ENCODE data around the gene CACNB2. TPM values are rescaled to one million over a fixed set of nuclear protein-coding genes. Genes with fewer than 3 reads are reported as not detected.

Gene CACNB2
- total RNA-seq, 1 experiment from 2014 or later: not detected

GRCh38 chr10:18213271-18213670 lies 73.0 kb downstream of the CACNB2 start:
- Histone ChIP-seq H3K4me3 (ENCODE audit: low read depth in 2 of 2, low read length in 2 of 2) (no peak overlapping the region), H3K27ac (ENCODE audit: low read length) (no peak overlapping the region), H3K27me3 (ENCODE audit: control insufficient read depth, insufficient read depth, low read length) (no peaks in the 10 kb centered on the region), H3K9me3 (ENCODE audit: control insufficient read depth, insufficient read depth, low read depth, low read length) (no peaks in the 10 kb centered on the region), H3K4me1 (ENCODE audit: control insufficient read depth, insufficient read depth, low read length) (no peaks in the 10 kb centered on the region), H3K36me3 (ENCODE audit: control insufficient read depth, insufficient read depth, low read length) (no peaks in the 10 kb centered on the region)
- BruUV-seq (replicated peaks): no TSS peak
- intact Hi-C loops (cut with micrococcal nuclease; ENCODE audit: unreplicated experiment) (loop anchor here (10.0 kb wide), 1 partner anchor 478 kb away; no protein-coding TSS in a partner anchor), in situ Hi-C loops (cut with HindIII; ENCODE audit: low pct_unique_long_range_greater_than_20kb, low sequenced_read_pairs) (no loop called here)
- TF ChIP-seq CTCF (IDR thresholded peaks at IDR 0.05): no peak
- ChIA-PET CTCF (no interaction called here), POLR2A (no interaction called here)
- ATAC-seq (no peak), DNase-seq (ENCODE audit: low read depth, low spot score) (no peak)

- H3K36me3 ChIP-seq (ENCODE audit: control insufficient read depth, insufficient read depth, low read length): no peaks in the 10 kb centered on the region
- intact Hi-C loops (cut with micrococcal nuclease; ENCODE audit: unreplicated experiment) (loop anchor here (2.0 to 10.0 kb wide), 3 partner anchors 304 to 480 kb away; no protein-coding TSS in a partner anchor), in situ Hi-C loops (cut with HindIII; ENCODE audit: low pct_unique_long_range_greater_than_20kb, low sequenced_read_pairs) (no loop called here)
- no peaks in the 10 kb centered on the region for H3K4me1 ChIP-seq (ENCODE audit: control insufficient read depth, insufficient read depth, low read length)
- no peaks in the 10 kb centered on the region for H3K27me3 ChIP-seq (ENCODE audit: control insufficient read depth, insufficient read depth, low read length)
- no peak overlapping the region for H3K27ac ChIP-seq (ENCODE audit: low read length)
- no TSS peak for BruUV-seq (replicated peaks)
- POLR2A ChIA-PET: no interaction called here
- TF ChIP-seq POLR2AphosphoS5 (IDR thresholded peaks at IDR 0.05; ENCODE audit: low read depth, low read length) (no peak), CTCF (IDR thresholded peaks at IDR 0.05) (peak; percentile 80)
- H3K4me3 ChIP-seq (ENCODE audit: low read depth in 2 of 2, low read length in 2 of 2): no peak overlapping the region
- no peaks in the 10 kb centered on the region for H3K9me3 ChIP-seq (ENCODE audit: control insufficient read depth, insufficient read depth, low read depth, low read length)
- ATAC-seq (0 out of 2 replicates have a peak, but pooled peaks have one; percentile 63), DNase-seq (ENCODE audit: low read depth, low spot score) (peak; percentile 24)
- CTCF ChIA-PET: no interaction called here
These were observed 74.7 kb downstream of the CACNB2 start for GRCh38 chr10:18214691-18215563.

- intact Hi-C loops (cut with micrococcal nuclease; ENCODE audit: unreplicated experiment) (loop anchor here (5.0 to 10.0 kb wide), 2 partner anchors 369 to 482 kb away; no protein-coding TSS in a partner anchor), in situ Hi-C loops (cut with HindIII; ENCODE audit: low pct_unique_long_range_greater_than_20kb, low sequenced_read_pairs) (no loop called here)
- Histone ChIP-seq H3K27ac (ENCODE audit: low read length) (no peak overlapping the region), H3K36me3 (ENCODE audit: control insufficient read depth, insufficient read depth, low read length) (no peaks in the 10 kb centered on the region), H3K27me3 (ENCODE audit: control insufficient read depth, insufficient read depth, low read length) (no peaks in the 10 kb centered on the region), H3K9me3 (ENCODE audit: control insufficient read depth, insufficient read depth, low read depth, low read length) (no peaks in the 10 kb centered on the region), H3K4me3 (ENCODE audit: low read depth in 2 of 2, low read length in 2 of 2) (no peak overlapping the region), H3K4me1 (ENCODE audit: control insufficient read depth, insufficient read depth, low read length) (no peaks in the 10 kb centered on the region)
- DNase-seq (ENCODE audit: low read depth, low spot score) (no peak), ATAC-seq (no peak)
- BruUV-seq (replicated peaks): no TSS peak
- TF ChIP-seq CTCF (IDR thresholded peaks at IDR 0.05): peak; percentile 53; the same call in 1 of the 2 replicates
- TF ChIP-seq POLR2AphosphoS5 (IDR thresholded peaks at IDR 0.05; ENCODE audit: low read depth, low read length): no peak
- POLR2A ChIA-PET: interaction anchor here (0.5 kb wide), 1 partner anchor 600 kb away, joined by 4 read pairs; no protein-coding TSS in a partner anchor
- CTCF ChIA-PET: interaction anchor here (0.6 to 0.7 kb wide), 3 partner anchors 91 to 600 kb away, joined by 3 to 5 read pairs (median 3); no protein-coding TSS in a partner anchor
These were observed 76.3 kb downstream of the CACNB2 start for GRCh38 chr10:18216482-18216881.

All from Panc1 (cell line).